ENCODE data around the gene MOAP1.
"Not testable (repeated sequence)": the region's sequence is repeated elsewhere in the genome, so short reads cannot be mapped to it uniquely, and the experiment has no call there.

Gene MOAP1

DNA sequence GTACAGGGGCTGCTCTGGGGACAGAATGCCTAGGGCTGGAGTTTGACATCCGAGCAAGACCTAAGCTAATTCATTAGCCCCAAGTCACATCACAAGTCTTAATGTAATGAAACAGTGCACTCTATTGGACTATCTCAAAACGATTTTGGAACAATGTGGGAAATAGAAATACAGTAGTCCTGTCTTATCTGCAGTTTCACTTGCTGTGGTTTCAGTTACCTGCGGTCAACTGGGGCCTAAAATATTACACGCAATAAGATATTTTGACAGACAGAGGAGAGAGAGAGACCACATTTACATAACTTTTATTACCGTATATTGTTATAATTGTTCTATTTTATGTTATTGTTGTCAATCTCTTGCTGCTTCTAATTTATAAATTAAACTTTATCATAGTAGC, 21.1 kb downstream of the MOAP1 start:
- DNase-seq (ENCODE audit: low read depth): no peak
- TF ChIP-seq, protein P1, sequence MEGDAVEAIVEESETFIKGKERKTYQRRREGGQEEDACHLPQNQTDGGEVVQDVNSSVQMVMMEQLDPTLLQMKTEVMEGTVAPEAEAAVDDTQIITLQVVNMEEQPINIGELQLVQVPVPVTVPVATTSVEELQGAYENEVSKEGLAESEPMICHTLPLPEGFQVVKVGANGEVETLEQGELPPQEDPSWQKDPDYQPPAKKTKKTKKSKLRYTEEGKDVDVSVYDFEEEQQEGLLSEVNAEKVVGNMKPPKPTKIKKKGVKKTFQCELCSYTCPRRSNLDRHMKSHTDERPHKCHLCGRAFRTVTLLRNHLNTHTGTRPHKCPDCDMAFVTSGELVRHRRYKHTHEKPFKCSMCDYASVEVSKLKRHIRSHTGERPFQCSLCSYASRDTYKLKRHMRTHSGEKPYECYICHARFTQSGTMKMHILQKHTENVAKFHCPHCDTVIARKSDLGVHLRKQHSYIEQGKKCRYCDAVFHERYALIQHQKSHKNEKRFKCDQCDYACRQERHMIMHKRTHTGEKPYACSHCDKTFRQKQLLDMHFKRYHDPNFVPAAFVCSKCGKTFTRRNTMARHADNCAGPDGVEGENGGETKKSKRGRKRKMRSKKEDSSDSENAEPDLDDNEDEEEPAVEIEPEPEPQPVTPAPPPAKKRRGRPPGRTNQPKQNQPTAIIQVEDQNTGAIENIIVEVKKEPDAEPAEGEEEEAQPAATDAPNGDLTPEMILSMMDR (conservative IDR thresholded peaks at IDR 0.05; ENCODE audit: low read depth, low read length): no peak
- H3K4me3 ChIP-seq (ENCODE audit: low read depth, low read length): no peak overlapping the region

DNA sequence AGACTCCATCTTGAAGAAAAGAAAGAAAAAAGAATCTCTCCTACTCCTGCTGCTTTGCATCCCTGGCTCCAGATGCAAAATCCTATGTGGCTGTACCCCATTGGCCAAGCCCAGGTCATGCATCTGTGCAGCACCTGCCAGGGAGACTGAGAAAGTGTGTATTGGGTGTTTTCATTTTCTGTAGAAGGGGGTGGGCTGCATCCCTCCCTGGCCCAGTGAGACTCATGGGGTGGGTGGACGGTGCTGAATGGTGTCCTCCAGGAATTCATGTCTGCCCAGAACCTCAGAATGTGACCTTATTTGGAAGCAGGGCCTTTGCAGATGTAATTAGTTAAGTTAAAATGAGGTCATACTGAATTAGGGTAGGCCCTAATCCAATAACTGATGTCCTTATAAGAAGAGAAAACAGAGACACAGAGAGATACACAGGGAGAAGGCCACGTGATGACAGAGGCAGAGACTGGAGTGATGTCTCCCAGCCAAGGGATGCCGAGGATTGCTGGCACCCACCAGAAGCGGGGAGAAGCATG, 23.2 kb downstream of the MOAP1 start:
- TF ChIP-seq, protein P1 (conservative IDR thresholded peaks at IDR 0.05; ENCODE audit: low read depth, low read length): no peak
- no peak for DNase-seq (ENCODE audit: low read depth)
- H3K4me3 ChIP-seq (ENCODE audit: low read depth, low read length): no peak overlapping the region

DNA sequence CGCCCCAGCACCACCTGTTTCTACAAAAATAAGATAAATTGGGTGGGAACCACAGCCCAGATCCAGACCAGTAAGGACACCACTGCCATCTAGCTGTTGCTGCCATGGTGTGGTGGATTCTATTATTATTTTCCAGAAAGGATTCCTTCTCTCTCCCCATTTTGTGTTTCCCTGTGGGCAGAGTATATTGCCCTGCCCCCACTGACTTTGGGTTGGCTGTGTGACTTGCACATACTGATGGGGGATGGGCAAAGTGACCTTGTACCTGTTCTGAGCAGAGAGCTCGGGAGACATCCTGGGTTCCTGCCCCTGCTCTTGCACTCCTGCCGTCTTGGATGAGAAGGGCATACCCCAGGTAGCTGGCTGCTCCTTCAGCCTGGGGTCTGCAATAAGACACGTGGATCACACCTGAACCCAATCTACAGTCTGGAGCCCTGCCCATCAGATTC, 24.3 kb downstream of the MOAP1 start:
- DNase-seq (ENCODE audit: low read depth): peak; percentile 43
- TF ChIP-seq, protein P1 (conservative IDR thresholded peaks at IDR 0.05; ENCODE audit: low read depth, low read length): peak; percentile 66
- no peak overlapping the region for H3K4me3 ChIP-seq (ENCODE audit: low read depth, low read length)

DNA sequence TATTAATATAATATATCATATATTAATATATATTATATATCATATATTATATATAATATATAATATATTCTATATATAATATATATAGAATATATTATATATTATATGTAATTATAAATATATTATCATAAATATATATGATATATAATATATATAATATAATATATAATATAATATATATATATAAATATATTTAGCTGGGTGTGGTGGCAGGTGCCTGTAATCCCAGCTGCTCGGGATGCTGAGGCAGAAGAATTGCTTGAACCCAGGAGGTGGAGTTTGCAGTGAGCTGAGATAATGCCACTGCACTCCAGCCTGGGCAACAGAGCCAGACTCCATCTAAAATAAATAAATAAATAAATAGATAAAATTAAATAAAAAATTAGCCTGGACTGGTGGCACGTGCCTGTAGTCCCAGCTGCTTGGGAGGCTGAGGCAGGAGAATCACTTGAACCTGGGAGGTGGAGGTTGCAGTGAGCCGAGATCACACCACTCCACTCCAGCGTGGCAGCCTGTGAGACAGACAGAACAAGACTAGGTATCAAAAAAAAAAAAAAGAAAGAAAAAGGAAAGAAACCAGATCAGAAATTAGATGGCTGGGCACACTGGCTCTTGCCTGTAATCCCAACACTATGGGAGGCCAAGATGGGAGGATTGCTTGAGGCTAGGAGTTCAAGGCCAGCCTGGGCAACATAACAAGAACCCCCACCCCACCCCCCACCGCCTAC, 24.9 kb downstream of the MOAP1 start:
- H3K4me3 ChIP-seq (ENCODE audit: low read depth, low read length); DNase-seq (ENCODE audit: low read depth): not testable (repeated sequence)

DNA sequence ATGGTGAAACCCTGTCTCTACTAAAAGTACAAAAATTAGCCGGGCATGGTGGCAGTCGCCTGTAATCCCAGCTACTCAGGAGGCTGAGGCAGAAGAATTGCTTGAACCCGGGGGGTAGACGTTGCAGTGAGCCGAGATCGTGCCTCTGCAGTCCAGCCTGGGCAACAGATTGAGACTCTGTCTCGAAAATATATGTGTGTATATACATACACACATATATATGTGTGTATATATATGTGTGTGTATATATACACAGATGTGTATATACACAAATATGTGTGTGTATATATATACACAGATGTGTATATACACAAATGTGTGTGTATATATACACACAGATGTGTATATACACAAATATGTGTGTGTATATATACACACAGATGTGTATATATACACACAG, 26.3 kb downstream of the MOAP1 start:
- DNase-seq (ENCODE audit: low read depth); H3K4me3 ChIP-seq (ENCODE audit: low read depth, low read length): not testable (repeated sequence)

DNA sequence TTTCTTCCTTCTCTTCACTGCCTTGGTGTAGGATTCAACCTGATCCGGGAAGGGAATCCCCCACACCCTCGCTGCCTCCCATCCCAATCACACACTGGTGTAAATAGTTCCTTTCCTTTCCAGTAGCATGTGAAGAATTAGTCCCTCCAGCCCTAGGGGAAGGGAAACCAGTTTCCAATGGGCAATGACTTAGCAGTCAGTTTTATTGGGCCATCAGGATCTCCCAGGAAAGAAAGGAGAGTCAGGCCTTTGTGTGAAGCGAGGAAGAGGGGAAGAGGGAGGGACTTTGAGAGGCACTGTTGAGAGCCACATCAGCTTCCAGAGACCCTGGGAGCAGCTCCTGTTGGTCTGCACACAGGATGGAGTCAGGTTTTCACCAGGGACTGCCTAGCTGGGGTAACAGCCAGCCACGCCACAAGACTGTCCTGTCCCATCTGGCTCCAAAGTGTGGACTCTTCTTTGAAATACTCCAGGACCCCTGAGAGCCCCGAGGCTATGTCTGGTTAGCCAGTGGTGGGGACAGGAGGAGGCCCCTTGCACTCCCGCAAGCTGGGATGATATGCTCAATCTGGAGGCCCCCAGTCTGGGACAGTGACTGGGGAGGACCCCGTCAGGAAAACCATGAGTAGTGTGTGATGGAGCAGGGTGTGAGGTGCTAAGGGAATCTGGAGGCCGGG, 27.9 kb downstream of the MOAP1 start:
- TF ChIP-seq, protein P1 (conservative IDR thresholded peaks at IDR 0.05; ENCODE audit: low read depth, low read length): no peak
- DNase-seq (ENCODE audit: low read depth): no peak
- H3K4me3 ChIP-seq (ENCODE audit: low read depth, low read length): no peak overlapping the region

DNA sequence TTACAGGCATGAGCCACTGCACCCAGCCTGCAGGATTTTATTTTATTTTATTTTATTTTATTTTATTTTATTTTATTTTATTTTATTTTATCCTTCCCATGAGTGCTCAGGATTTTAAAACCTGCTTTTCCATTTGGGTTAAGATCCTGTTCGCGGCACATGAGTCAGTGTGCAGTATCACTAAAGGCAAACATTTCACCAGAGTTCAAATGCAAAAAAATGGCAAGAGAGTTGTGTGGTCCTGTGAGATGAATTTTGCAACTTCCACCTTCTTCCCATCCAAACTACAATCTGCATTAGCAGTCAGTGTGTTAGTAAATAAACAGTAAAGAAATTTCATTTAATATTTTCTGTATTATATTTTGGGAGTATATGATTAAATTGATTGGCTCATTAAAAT, 29.0 kb downstream of the MOAP1 start:
- DNase-seq (ENCODE audit: low read depth): no peak
- H3K4me3 ChIP-seq (ENCODE audit: low read depth, low read length): no peak overlapping the region
- TF ChIP-seq, protein P1 (conservative IDR thresholded peaks at IDR 0.05; ENCODE audit: low read depth, low read length): no peak

DNA sequence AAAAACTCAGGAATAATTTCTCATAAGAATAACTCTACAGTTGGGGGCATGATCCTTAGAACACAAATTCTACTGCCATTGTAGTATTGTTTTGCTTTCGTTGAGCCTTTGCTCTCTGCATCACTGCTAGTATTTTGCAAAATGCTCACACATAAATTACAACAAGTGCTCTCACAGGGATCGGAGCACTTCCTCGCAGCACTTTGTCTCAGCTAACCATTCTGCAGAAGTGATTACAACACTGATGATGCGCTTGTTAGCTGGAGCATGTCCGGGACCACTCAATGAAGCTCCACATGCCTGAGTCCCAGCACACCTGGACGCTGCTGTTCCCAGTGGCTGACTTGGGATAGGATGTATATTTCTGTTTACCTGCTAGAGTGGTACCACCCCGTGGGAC, 31.6 kb downstream of the MOAP1 start:
- TF ChIP-seq, protein P1 (conservative IDR thresholded peaks at IDR 0.05; ENCODE audit: low read depth, low read length): no peak
- H3K4me3 ChIP-seq (ENCODE audit: low read depth, low read length): no peak overlapping the region
- DNase-seq (ENCODE audit: low read depth): no peak
